Activated CD4-positive, alpha-beta T cell treated with anti-CD3 and anti-CD28 coated beads for 36 hours (primary cell): Measurements from ENCODE around the gene MITF. TPM values are rescaled to one million over a fixed set of nuclear protein-coding genes. Genes with fewer than 3 reads are reported as not detected.

ENCODE experiments used
- ATAC-seq: fragments of 200-7000 bp; cut with Tn5 transposase; one replicate; pipeline ENCODE4 v1.10.0; 2021; ENCODE audit warnings: mild to moderate bottlenecking, moderate library complexity
- CTCF ChIA-PET: fragments of 350-600 bp; sonication (Branson Sonifier 250); formaldehyde crosslinking; loops from one replicate; lab custom pipeline; 2021; ENCODE audit warnings: antibody characterized with exemption; lab: Charles Lee
- POLR2A ChIA-PET: fragments of 350-600 bp; sonication (Branson Sonifier 250); formaldehyde crosslinking; loops from one replicate; lab custom pipeline; 2021; ENCODE audit warnings: antibody characterized with exemption, inconsistent platforms; lab: Charles Lee
- DNase-seq: peaks from one replicate; pipeline ENCODE4 v3.0.0-alpha.2; 2020
- H3K27ac Mint-ChIP-seq: one replicate; pipeline ENCODE4 v1.8.0; 2021; ENCODE audit warnings: mixed read lengths
- H3K27me3 Mint-ChIP-seq: one replicate; pipeline ENCODE4 v1.8.0; 2021; ENCODE audit warnings: mixed read lengths
- H3K36me3 Mint-ChIP-seq: one replicate; pipeline ENCODE4 v1.8.0; 2021; ENCODE audit warnings: low read depth, mixed read lengths
- H3K4me1 Mint-ChIP-seq: one replicate; pipeline ENCODE4 v1.8.0; 2021; ENCODE audit warnings: mixed read lengths
- H3K4me3 Mint-ChIP-seq: one replicate; pipeline ENCODE4 v1.8.0; 2021; ENCODE audit warnings: mild to moderate bottlenecking, moderate library complexity, mixed read lengths
- H3K9me3 Mint-ChIP-seq: one replicate; pipeline ENCODE4 v1.8.0; 2021; ENCODE audit warnings: low read depth, mixed read lengths
- intact Hi-C, 2 experiments: fragments of 100-400 bp; cut with DNase I in 1 of 2; cut with micrococcal nuclease in 1 of 2; formaldehyde crosslinking; loops; one replicate each; pipeline versions ENCODE4 v1.14.2 to v1.15.1; 2022 to 2024; cut with DNase I, micrococcal nuclease
- total RNA-seq, 2 experiments: library from RNA; stranded (reverse); gene quantifications; one replicate each; pipeline ENCODE4 v1.2.3, GENCODE V29; 2021

The MITF gene
- total RNA-seq, 2 experiments from 2014 or later: 0.63 TPM; not detected in 1

- no peaks in the 10 kb centered on the region for H3K9me3 Mint-ChIP-seq
These were observed 64.5 kb downstream of the MITF start for GRCh38 chr3:69803681-69804270.

DNA sequence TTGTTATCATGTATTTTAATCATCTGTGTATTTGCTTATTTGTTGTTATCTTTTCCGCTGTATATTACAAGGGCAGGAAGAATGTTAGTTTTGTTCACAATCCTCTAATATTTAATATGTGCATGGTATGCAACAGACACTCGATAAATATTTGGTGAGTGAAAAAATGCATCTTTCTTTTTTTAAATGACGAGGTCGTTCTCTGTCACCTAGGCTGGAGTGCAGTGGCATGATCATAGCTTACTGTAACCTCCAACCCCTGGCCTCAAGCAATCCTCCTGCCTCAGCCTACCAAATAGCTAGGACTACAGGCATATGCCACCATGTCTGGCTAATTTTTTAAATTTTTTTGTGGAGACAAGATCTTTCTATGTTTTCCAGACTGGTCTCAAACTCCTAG, 66.2 kb downstream of the MITF start:
- Mint-ChIP-seq H3K27ac (no peak overlapping the region), H3K27me3 (peaks cover 3% of the 10 kb centered on the region), H3K36me3 (no peaks in the 10 kb centered on the region), H3K9me3 (no peaks in the 10 kb centered on the region), H3K4me3 (no peak overlapping the region), H3K4me1 (no peaks in the 10 kb centered on the region)
- no peak for DNase-seq
- POLR2A ChIA-PET: interaction anchor here (0.6 kb wide), 1 partner anchor 551 kb away, joined by 3 read pairs; no protein-coding TSS in a partner anchor
- no peak for ATAC-seq
- intact Hi-C loops: no loop called here
- CTCF ChIA-PET: no interaction called here

More at GRCh38 chr3:69803681-69804270, 64.5 kb downstream of the MITF start:
- POLR2A ChIA-PET: no interaction called here
- Mint-ChIP-seq H3K4me3 (no peak overlapping the region), H3K27ac (no peak overlapping the region), H3K4me1 (no peaks in the 10 kb centered on the region), H3K36me3 (no peaks in the 10 kb centered on the region), H3K27me3 (peaks cover 3% of the 10 kb centered on the region)
- CTCF ChIA-PET: no interaction called here
- ATAC-seq (no peak), DNase-seq (no peak)
- intact Hi-C loops: no loop called here

- Mint-ChIP-seq H3K4me1 (no peaks in the 10 kb centered on the region), H3K27me3 (peaks cover 3% of the 10 kb centered on the region), H3K4me3 (no peak overlapping the region), H3K36me3 (no peaks in the 10 kb centered on the region), H3K27ac (no peak overlapping the region), H3K9me3 (no peaks in the 10 kb centered on the region)
- ChIA-PET POLR2A (no interaction called here), CTCF (no interaction called here)
- ATAC-seq: no peak
- intact Hi-C loops: no loop called here
- no peak for DNase-seq
These were observed 67.6 kb downstream of the MITF start for GRCh38 chr3:69806735-69807438.

- POLR2A ChIA-PET: interaction anchor here (0.7 kb wide), 1 partner anchor 207 kb away, joined by 3 read pairs; no protein-coding TSS in a partner anchor
These were observed 68.4 kb downstream of the MITF start for GRCh38 chr3:69807674-69808073.

DNA sequence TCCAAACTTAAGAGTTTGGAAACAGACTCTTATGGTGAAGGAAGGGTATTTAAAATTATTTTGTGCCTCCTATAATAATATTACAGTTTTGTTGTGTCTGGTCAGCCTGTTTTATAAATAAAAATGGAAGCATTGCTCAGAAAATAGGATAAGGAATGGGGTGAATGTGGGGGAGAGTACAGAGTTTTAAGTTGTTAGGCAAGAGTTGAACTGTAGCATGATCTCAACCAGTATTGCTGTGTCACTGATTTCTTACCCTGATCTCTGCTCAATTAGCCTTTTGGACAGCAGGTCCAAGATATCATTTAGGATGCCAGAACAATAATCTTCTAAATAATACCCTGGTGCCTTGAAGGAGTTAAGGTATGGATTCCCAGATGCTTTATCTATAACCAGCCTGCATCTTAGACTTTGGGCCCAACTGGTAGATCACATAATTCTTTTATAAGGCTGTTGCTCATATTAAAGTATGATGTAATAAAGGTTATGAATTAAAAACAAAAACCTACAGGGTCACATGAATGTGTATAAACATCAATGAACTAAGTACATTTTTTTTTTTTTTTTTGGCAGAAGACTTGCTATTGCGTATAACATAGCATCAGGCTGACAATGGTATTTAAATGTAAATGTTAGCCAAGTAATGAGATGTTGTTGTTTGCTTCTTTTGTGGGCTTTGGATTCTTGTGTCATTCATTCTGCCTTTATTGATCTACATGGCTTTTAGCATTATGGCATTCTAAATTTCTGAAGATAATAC, 70.0 kb downstream of the MITF start:
- DNase-seq (no peak), ATAC-seq (no peak)
- ChIA-PET POLR2A (no interaction called here), CTCF (no interaction called here)
- intact Hi-C loops: no loop called here
- no peaks in the 10 kb centered on the region for H3K36me3 Mint-ChIP-seq
- H3K27ac Mint-ChIP-seq: no peak overlapping the region
- peaks cover 3% of the 10 kb centered on the region for H3K27me3 Mint-ChIP-seq
- no peaks in the 10 kb centered on the region for H3K4me1 Mint-ChIP-seq
- no peaks in the 10 kb centered on the region for H3K9me3 Mint-ChIP-seq
- H3K4me3 Mint-ChIP-seq: no peak overlapping the region

More at GRCh38 chr3:69807674-69808073, 68.4 kb downstream of the MITF start:
- CTCF ChIA-PET: interaction anchor here (0.7 kb wide), 1 partner anchor 516 kb away, joined by 3 read pairs; no protein-coding TSS in a partner anchor
- ATAC-seq (no peak), DNase-seq (no peak)
- H3K9me3 Mint-ChIP-seq: no peaks in the 10 kb centered on the region
- intact Hi-C loops: no loop called here
- peaks cover 3% of the 10 kb centered on the region for H3K27me3 Mint-ChIP-seq
- H3K36me3 Mint-ChIP-seq: no peaks in the 10 kb centered on the region
- H3K27ac Mint-ChIP-seq: no peak overlapping the region
- no peak overlapping the region for H3K4me3 Mint-ChIP-seq
- no peaks in the 10 kb centered on the region for H3K4me1 Mint-ChIP-seq

DNA sequence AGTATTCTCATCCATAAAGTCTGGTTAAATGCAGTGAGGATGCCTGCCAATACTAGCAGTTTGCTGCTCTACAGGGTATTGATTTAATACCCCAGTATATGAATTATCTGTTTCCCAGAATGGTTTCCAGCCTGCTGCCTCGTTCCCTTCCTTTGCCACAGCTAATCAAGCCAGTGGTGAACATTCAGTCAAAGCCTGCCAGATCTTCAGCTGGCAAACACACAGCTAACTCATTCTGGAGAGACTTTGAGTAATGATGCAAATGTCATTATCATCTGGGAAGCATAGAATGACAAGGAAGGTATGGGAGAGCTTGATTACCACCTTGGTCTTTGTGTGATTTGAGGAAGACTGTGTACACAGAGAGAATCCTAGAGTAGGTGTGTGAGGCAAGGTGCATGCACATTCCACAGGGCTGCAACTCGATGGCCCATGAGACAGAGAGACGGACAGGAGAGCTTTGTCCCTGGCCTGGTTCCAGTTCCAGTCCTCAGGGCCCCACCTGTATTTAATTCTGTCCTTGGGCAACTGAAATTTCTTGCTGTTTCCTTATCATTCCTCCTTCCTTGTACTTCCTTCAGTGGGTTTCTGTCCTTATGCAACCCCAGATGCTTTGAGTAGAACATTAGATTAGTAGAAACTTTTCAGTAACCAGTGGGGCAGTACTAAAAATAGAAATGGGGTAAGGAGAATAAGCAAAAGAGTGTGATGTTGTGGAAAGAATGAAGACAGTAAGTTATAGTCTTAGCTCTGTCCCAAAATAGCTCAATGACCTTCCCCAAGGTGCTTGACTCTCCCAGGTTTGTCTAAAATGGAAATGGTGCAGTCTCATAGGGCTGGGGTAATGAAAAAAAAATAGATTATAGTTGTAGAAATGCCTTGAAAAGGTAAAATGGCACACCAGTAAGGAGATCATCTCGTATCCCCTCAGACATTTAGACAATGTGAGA, 72.5 kb downstream of the MITF start:
- Mint-ChIP-seq H3K9me3 (no peaks in the 10 kb centered on the region), H3K4me3 (no peak overlapping the region)

DNA sequence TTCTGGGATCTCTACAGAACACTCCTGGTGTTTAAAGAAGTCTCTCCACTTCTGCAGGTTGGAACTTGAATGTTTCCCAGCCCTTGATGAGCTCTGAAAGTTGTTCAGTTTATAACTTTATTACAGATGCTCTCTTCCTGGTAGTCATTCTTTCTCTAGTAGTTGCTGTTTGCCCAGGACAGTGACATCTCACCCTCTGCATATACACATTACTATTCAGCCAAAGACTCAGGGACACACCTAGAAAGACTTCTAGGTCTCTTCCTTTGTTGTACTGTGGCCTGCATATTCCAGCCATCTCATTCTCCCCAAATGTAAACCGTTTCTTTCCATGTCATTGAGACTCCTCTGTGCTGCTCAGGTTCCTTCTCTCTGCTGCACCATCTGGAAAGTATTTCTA, 76.7 kb downstream of the MITF start:
- intact Hi-C loops: no loop called here
- no peak for DNase-seq
- CTCF ChIA-PET: no interaction called here
- ATAC-seq: no peak
- Mint-ChIP-seq H3K4me1 (no peaks in the 10 kb centered on the region), H3K9me3 (no peaks in the 10 kb centered on the region), H3K27me3 (peaks cover 4% of the 10 kb centered on the region), H3K36me3 (no peaks in the 10 kb centered on the region), H3K27ac (no peak overlapping the region), H3K4me3 (no peak overlapping the region)
- POLR2A ChIA-PET: no interaction called here

More for the DNA sequence above, 72.5 kb downstream of the MITF start:
- DNase-seq: no peak
- peaks cover 2% of the 10 kb centered on the region for H3K27me3 Mint-ChIP-seq
- H3K36me3 Mint-ChIP-seq: no peaks in the 10 kb centered on the region
- H3K4me1 Mint-ChIP-seq: no peaks in the 10 kb centered on the region
- no peak for ATAC-seq
- no peak overlapping the region for H3K27ac Mint-ChIP-seq
- intact Hi-C loops: no loop called here
- POLR2A ChIA-PET: no interaction called here
- CTCF ChIA-PET: interaction anchor here (0.6 kb wide), 1 partner anchor 19 kb away, joined by 3 read pairs; no protein-coding TSS in a partner anchor

DNA sequence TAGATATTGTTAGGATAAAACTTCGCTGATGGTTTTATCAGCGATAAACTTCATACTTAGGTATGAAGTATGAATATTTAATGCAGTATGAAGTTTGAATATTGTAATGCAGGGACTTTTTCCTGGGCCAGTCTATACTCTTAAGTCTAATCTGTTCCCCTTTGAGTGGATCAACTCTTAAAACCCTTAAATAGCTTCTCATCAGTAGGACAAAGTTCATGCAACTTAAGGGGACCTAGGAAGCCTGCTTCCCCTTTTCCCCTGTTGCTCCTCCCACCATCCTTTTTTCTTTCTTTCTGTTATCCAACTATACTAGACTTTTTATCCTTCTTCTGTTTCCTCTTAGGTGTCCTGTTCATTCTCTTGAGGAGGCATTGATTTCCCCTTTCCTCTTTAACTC, 78.7 kb downstream of the MITF start:
- Mint-ChIP-seq H3K36me3 (no peaks in the 10 kb centered on the region), H3K4me1 (no peaks in the 10 kb centered on the region), H3K27me3 (peaks cover 4% of the 10 kb centered on the region), H3K27ac (no peak overlapping the region), H3K9me3 (no peaks in the 10 kb centered on the region), H3K4me3 (no peak overlapping the region)
- DNase-seq (no peak), ATAC-seq (no peak)
- ChIA-PET CTCF (no interaction called here), POLR2A (no interaction called here)
- intact Hi-C loops: no loop called here

GRCh38 chr3:69819282-69819681, 80.0 kb downstream of the MITF start:
- no peak overlapping the region for H3K4me3 Mint-ChIP-seq
- DNase-seq (no peak), ATAC-seq (no peak)
- intact Hi-C loops: no loop called here
- ChIA-PET CTCF (no interaction called here), POLR2A (no interaction called here)
- H3K4me1 Mint-ChIP-seq: no peaks in the 10 kb centered on the region
- no peaks in the 10 kb centered on the region for H3K36me3 Mint-ChIP-seq
- no peaks in the 10 kb centered on the region for H3K9me3 Mint-ChIP-seq
- H3K27ac Mint-ChIP-seq: no peak overlapping the region
- H3K27me3 Mint-ChIP-seq: peaks cover 4% of the 10 kb centered on the region

- ATAC-seq: no peak
- no peaks in the 10 kb centered on the region for H3K9me3 Mint-ChIP-seq
- ChIA-PET POLR2A (no interaction called here), CTCF (no interaction called here)
- peaks cover 4% of the 10 kb centered on the region for H3K27me3 Mint-ChIP-seq
- H3K4me1 Mint-ChIP-seq: no peaks in the 10 kb centered on the region
- no peak overlapping the region for H3K4me3 Mint-ChIP-seq
- no peaks in the 10 kb centered on the region for H3K36me3 Mint-ChIP-seq
- intact Hi-C loops: loop anchor here in 1 of 2 experiments (10.0 kb wide), 1 partner anchor 56 kb away; no protein-coding TSS in a partner anchor
- H3K27ac Mint-ChIP-seq: no peak overlapping the region
- no peak for DNase-seq
These were observed 81.9 kb downstream of the MITF start for GRCh38 chr3:69821133-69821532.

DNA sequence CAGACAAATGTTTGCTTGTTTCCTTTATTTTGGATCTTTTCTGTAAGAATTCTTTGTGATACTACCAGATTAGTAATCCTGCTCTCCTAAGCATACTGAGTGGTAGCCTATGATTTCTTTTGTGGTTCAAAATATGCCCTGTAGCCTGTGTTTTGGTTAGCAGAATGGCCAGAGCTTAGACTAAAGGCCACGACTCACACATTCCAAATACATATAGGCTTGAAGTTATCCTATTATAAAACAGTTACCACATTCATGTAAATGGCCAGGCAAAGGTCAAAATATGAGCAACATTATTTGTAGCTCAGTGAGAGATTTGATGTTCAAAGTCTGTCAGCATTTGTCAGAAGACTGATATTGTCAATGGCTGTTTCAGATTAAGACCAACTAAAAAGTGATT, 84.5 kb downstream of the MITF start:
- ATAC-seq (no peak), DNase-seq (no peak)
- intact Hi-C loops: loop anchor here in 1 of 2 experiments (10.0 kb wide), 1 partner anchor 59 kb away; no protein-coding TSS in a partner anchor
- Mint-ChIP-seq H3K36me3 (no peaks in the 10 kb centered on the region), H3K9me3 (no peaks in the 10 kb centered on the region), H3K27ac (no peak overlapping the region), H3K4me3 (no peak overlapping the region), H3K27me3 (peaks cover 2% of the 10 kb centered on the region), H3K4me1 (no peaks in the 10 kb centered on the region)
- POLR2A ChIA-PET: no interaction called here
- CTCF ChIA-PET: no interaction called here
